CD14-positive monocyte (primary cell): ENCODE results near the gene MAP2K7. TPM values are rescaled to one million over a fixed set of nuclear protein-coding genes. Genes with fewer than 3 reads are reported as not detected.

Experiments
- DNase-seq, 3 donors: peaks; one replicate each; pipeline ENCODE4 v3.0.0-alpha.2; 2011 to 2022
- H2AFZ ChIP-seq: 2 replicates; pipeline ENCODE4 v1.6.0; 2012; ENCODE audit warnings: mild to moderate bottlenecking, low read depth, low read length, inconsistent platforms; ENCODE audit not compliant: insufficient read depth, poor library complexity, severe bottlenecking
- H3K27ac ChIP-seq, 2 donors: 1 replicate in 1 of 2; 2 replicates in 1 of 2; pipeline ENCODE4 v1.5.1; 2012 to 2013; ENCODE audit warnings: low read length in 2 of 2, control low read depth in 1 of 2, inconsistent platforms in 1 of 2, low read depth in 1 of 2, mild to moderate bottlenecking in 1 of 2
- H3K27me3 ChIP-seq, 2 donors: one replicate each; pipeline versions ENCODE4 v1.6.0 to v1.6.1; 2011 to 2013; ENCODE audit warnings: low read length in 2 of 2; ENCODE audit not compliant: control insufficient read depth in 2 of 2, insufficient read depth in 2 of 2
- H3K36me3 ChIP-seq, 2 donors: replicated peaks in 1 of 2; 1 replicate in 1 of 2; 2 replicates in 1 of 2; pipeline versions ENCODE4 v1.5.1 to v1.6.1; 2012 to 2013; ENCODE audit warnings: low read length in 2 of 2, control low read depth in 1 of 2, inconsistent platforms in 1 of 2, mild to moderate bottlenecking in 1 of 2; ENCODE audit not compliant: insufficient read depth in 2 of 2, control insufficient read depth in 1 of 2
- H3K4me1 ChIP-seq, 2 donors: 1 replicate in 1 of 2; 2 replicates in 1 of 2; pipeline versions ENCODE4 v1.5.1 to v1.6.1; 2012 to 2013; ENCODE audit warnings: low read length in 2 of 2, control low read depth in 1 of 2, inconsistent platforms in 1 of 2, mild to moderate bottlenecking in 1 of 2, moderate library complexity in 1 of 2; ENCODE audit not compliant: insufficient read depth in 2 of 2, control insufficient read depth in 1 of 2
- H3K4me2 ChIP-seq: replicated peaks from 2 replicates; pipeline ENCODE3; 2012; ENCODE audit warnings: low read length, moderate library complexity, mild to moderate bottlenecking; ENCODE audit not compliant: poor library complexity, severe bottlenecking; ENCODE audit errors: extremely low read depth
- H3K4me3 ChIP-seq, 3 experiments: fragments of 200-600 bp in 1 of 3; sonication (generic) in 1 of 3; replicated peaks in 1 of 3; 1 replicate in 2 of 3; 2 replicates in 1 of 3; pipeline ENCODE4 v1.5.1; 2011 to 2013; ENCODE audit warnings: low read length in 3 of 3, mild to moderate bottlenecking in 3 of 3, control low read depth in 2 of 3, low read depth in 2 of 3, inconsistent platforms in 1 of 3, moderate library complexity in 1 of 3
- H3K79me2 ChIP-seq: 2 replicates; pipeline ENCODE4 v1.6.0; 2012; ENCODE audit warnings: mild to moderate bottlenecking, control low read depth, inconsistent platforms, low read length, moderate library complexity; ENCODE audit not compliant: insufficient read depth
- H3K9ac ChIP-seq: 2 replicates; pipeline ENCODE4 v1.6.0; 2017; ENCODE audit warnings: low read length, mild to moderate bottlenecking; ENCODE audit not compliant: insufficient read depth, poor library complexity, severe bottlenecking
- H3K9me3 ChIP-seq, 2 donors: replicated peaks in 1 of 2; 1 replicate in 1 of 2; 2 replicates in 1 of 2; pipeline versions ENCODE4 v1.5.1 to v1.6.1; 2012 to 2013; ENCODE audit warnings: low read length in 2 of 2, control low read depth in 1 of 2; ENCODE audit not compliant: control insufficient read depth in 1 of 2, insufficient read depth in 1 of 2
- H4K20me1 ChIP-seq: 2 replicates; pipeline ENCODE4 v1.6.0; 2012; ENCODE audit warnings: mild to moderate bottlenecking, low read length, control low read depth, moderate library complexity; ENCODE audit not compliant: insufficient read depth
- H3K27ac Mint-ChIP-seq, 7 donors: one replicate each; pipeline ENCODE4 v1.8.0; 2020; ENCODE audit warnings: mild to moderate bottlenecking in 7 of 7, mixed read lengths in 7 of 7, moderate library complexity in 6 of 7, inconsistent platforms in 2 of 7
- H3K27me3 Mint-ChIP-seq, 3 donors: one replicate each; pipeline ENCODE4 v1.8.0; 2021 to 2022; ENCODE audit warnings: low read depth in 3 of 3, mild to moderate bottlenecking in 3 of 3, mixed read lengths in 3 of 3, moderate library complexity in 3 of 3, inconsistent platforms in 1 of 3
- H3K36me3 Mint-ChIP-seq, 2 donors: one replicate each; pipeline ENCODE4 v1.8.0; 2020; ENCODE audit warnings: mixed read lengths in 2 of 2, inconsistent platforms in 1 of 2, mild to moderate bottlenecking in 1 of 2
- H3K4me1 Mint-ChIP-seq: one replicate; pipeline ENCODE4 v1.8.0; 2020; ENCODE audit warnings: mild to moderate bottlenecking, mixed read lengths
- H3K4me3 Mint-ChIP-seq, 2 donors: one replicate each; pipeline ENCODE4 v1.8.0; 2020; ENCODE audit warnings: mild to moderate bottlenecking in 2 of 2, mixed read lengths in 2 of 2, moderate library complexity in 1 of 2
- H3K9me3 Mint-ChIP-seq, 7 donors: one replicate each; pipeline ENCODE4 v1.8.0; 2020 to 2022; ENCODE audit warnings: mixed read lengths in 7 of 7, mild to moderate bottlenecking in 6 of 7, moderate library complexity in 6 of 7, inconsistent platforms in 2 of 7
- CTCF ChIP-seq: fragments of 200-600 bp; IDR thresholded peaks from one replicate; pipeline ENCODE4 v1.8.0; 2022; ENCODE audit warnings: antibody characterized with exemption, mild to moderate bottlenecking
- WGBS: methylation state at CpG from one replicate; pipeline ENCODE4 v1.1.5; 2013; ENCODE audit warnings: missing lambda C conversion rate; ENCODE audit not compliant: insufficient coverage; 5-methylcytosine and 5-hydroxymethylcytosine counted together
- intact Hi-C, 2 donors: fragments of 100-400 bp; cut with micrococcal nuclease; formaldehyde crosslinking; loops; one replicate each; pipeline versions ENCODE4 v1.15.0 to v1.15.1; 2023
- polyA plus RNA-seq, 3 donors: library from polyadenylated mRNA; depleted of rRNA in 1 of 3; unstranded in 2 of 3; stranded (reverse) in 1 of 3; fragments of 300-500 nt in 2 of 3; fragments of >200 nt in 1 of 3; fragmentation: Illumina TruSeq in 2 of 3; gene quantifications; 1 replicate in 2 of 3; 2 replicates in 1 of 3; pipeline ENCODE4 v1.2.3, GENCODE V29; 2012 to 2021

MAP2K7 gene
- polyA plus RNA-seq, 3 donors = 0.92 to 39.5 (median 1.5) TPM

- no peaks in the 10 kb centered on the region for H3K4me1 Mint-ChIP-seq
- H3K27me3 ChIP-seq = no peaks in the 10 kb centered on the region
- no peak overlapping the region for H2AFZ ChIP-seq
- no peaks in the 10 kb centered on the region for H4K20me1 ChIP-seq
- no peak for DNase-seq
- peaks cover 0 to 5% (median 0%) of the 10 kb centered on the region in 7 donors for H3K9me3 Mint-ChIP-seq
- H3K27me3 Mint-ChIP-seq = no peaks in the 10 kb centered on the region
- peaks cover 61 to 82% of the 10 kb centered on the region in 2 donors for H3K36me3 Mint-ChIP-seq
- no peaks in the 10 kb centered on the region for H3K4me1 ChIP-seq
- H3K27ac Mint-ChIP-seq = no peak overlapping the region
- H3K4me3 ChIP-seq = no peak overlapping the region
- no peak overlapping the region for H3K27ac ChIP-seq
- peak; percentile 34 for TF ChIP-seq CTCF
- H3K79me2 ChIP-seq = no peaks in the 10 kb centered on the region
- H3K4me3 Mint-ChIP-seq = no peak overlapping the region
- H3K36me3 ChIP-seq = peaks cover 73 to 81% of the 10 kb centered on the region in 2 donors
- H3K4me2 ChIP-seq = no peak overlapping the region
- WGBS = 89% methylated on average over 11 of the region's 14 CpGs
- intact Hi-C loops = no loop called here
- no peak overlapping the region for H3K9ac ChIP-seq
- H3K9me3 ChIP-seq = no peaks in the 10 kb centered on the region
These were observed 29.7 kb downstream of the MAP2K7 start for GRCh38 chr19:7933411-7933810.

DNA sequence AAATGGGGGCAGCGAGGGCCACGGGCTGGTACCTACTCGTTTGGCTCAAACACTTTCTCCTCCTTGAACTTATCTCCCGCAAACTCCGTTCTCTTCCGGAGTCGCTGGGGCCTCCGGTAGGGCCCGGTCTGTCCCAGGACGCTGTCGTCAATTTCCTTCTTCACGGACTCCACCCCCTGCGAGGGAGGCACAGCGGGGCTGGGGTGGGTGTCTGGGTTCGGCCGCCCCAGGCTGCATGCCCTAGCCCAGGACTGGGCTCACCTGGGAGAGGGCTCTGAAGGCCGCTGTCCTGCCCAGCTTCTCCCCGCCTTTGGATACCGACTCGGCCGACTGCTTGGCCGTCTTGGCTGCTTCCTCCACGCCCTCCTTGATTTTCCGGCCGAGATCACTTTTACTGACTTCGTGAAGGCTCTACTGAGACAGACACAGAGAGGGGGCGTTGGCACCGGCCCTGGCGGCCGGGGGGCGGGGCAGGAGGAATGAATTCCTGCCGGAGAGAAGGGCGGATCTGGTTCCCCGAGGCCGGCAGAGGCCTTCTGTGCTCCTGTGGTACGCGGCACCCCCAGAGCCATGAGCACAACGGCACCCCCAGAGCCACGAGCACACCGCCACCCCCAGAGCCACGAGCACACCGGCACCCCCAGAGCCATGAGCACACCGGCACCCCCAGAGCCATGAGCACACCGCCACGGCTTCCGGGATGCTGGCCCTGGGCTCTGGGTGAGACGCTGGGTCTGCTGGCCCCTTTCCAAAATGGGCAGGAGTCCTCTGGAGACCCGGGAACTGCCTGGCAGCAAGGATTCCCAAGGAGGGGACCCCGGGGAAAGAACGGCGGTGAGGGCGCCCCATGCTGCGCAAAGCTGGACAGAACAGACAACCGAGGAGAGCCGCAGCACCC, 30.4 kb downstream of the MAP2K7 start:
- Histone ChIP-seq H3K9me3 (no peaks in the 10 kb centered on the region), H3K4me1 (no peaks in the 10 kb centered on the region), H3K27ac (no peak overlapping the region), H4K20me1 (no peaks in the 10 kb centered on the region), H3K36me3 (peaks cover 75 to 83% of the 10 kb centered on the region in 2 donors), H3K4me3 (no peak overlapping the region), H3K9ac (no peak overlapping the region), H2AFZ (no peak overlapping the region), H3K4me2 (no peak overlapping the region), H3K27me3 (no peaks in the 10 kb centered on the region), H3K79me2 (no peaks in the 10 kb centered on the region)
- no peak for DNase-seq
- no peak overlapping the region for H3K4me3 Mint-ChIP-seq
- no peak for TF ChIP-seq CTCF
- intact Hi-C loops = no loop called here
- peak overlapping the region in 1 of 7 donors; percentile 19 for H3K27ac Mint-ChIP-seq
- no peaks in the 10 kb centered on the region for H3K4me1 Mint-ChIP-seq
- H3K36me3 Mint-ChIP-seq = peaks cover 65 to 87% of the 10 kb centered on the region in 2 donors
- 96% methylated on average over 52 of the region's 55 CpGs for WGBS
- peaks cover 0 to 3% (median 0%) of the 10 kb centered on the region in 7 donors for H3K9me3 Mint-ChIP-seq
- H3K27me3 Mint-ChIP-seq = no peaks in the 10 kb centered on the region
